ENCODE data around the gene FAM168B.

Gene FAM168B

DNA sequence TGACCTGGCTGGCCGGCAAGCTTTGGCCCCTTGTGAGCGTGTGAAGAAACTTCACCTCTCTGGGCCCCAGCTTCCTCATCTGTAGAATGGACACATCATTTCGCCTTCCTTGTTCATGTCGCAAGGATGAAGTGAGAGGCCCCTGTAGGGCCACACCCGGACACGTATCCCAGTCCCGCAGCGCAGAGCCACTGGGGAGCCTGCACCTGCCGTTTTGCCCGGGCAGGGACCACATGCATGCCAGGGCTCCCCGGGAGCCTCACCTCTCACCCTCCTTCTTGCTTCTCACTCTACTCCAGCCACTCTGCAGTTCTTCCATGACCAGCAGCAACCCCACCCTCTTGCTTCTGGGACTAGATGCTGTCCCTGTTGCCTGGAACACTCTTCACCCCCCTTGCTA lies 77.5 kb downstream of the FAM168B start:
- Mint-ChIP-seq H3K27me3 (ENCODE audit: low read depth) (peaks cover 35% of the 10 kb centered on the region), H3K27ac (no peak overlapping the region), H3K9me3 (no peaks in the 10 kb centered on the region), H3K4me1 (ENCODE audit: low read depth) (peaks cover 3% of the 10 kb centered on the region), H3K36me3 (ENCODE audit: low read depth) (no peaks in the 10 kb centered on the region), H3K4me3 (no peak overlapping the region)

DNA sequence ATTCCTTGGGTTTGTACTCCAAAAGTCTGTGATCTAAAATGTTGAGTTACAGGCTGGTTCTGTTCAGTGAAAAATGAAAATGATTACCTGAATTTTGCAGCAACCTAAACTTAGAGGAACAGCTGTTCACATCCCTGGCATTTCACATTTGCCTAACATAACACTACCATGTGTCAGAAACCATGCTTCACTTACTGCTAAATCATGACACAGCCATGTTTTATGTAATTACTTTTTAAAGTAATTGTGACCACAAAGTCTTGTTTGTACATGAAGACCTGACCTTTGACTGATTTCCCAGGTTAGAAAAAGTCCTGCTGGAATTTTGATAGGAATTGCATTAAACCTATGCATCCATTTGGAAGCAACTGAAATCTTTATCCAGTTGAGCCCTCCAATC lies 79.1 kb downstream of the FAM168B start:
- H3K4me3 Mint-ChIP-seq, result no peak overlapping the region
- H3K36me3 Mint-ChIP-seq (ENCODE audit: low read depth), result no peaks in the 10 kb centered on the region
- H3K27me3 Mint-ChIP-seq (ENCODE audit: low read depth), result peaks cover 49% of the 10 kb centered on the region
- no peaks in the 10 kb centered on the region for H3K9me3 Mint-ChIP-seq
- H3K27ac Mint-ChIP-seq, result no peak overlapping the region
- H3K4me1 Mint-ChIP-seq (ENCODE audit: low read depth), result peaks cover 14% of the 10 kb centered on the region

DNA sequence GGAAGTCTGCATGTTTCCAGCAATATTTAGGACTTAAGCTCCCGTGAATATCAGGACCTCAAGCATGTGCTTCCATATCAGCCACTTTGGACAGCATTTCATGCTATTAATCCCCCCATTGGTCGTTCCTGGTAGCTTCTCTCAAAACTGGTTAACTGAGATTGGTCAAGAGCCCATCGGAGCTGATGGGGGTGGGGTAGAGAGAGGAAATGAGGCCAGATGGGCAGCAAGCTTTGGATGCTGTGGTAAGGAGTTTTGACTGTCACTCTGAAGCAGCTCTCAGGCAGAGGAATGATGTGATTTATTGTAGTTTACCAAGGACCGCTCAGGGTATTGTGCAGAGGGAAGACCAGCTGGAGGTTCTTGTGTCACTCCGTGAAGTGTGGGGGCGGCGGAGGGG lies 81.8 kb downstream of the FAM168B start:
- Mint-ChIP-seq H3K4me3 (no peak overlapping the region), H3K27me3 (ENCODE audit: low read depth) (peaks cover 41% of the 10 kb centered on the region), H3K27ac (no peak overlapping the region), H3K36me3 (ENCODE audit: low read depth) (no peaks in the 10 kb centered on the region), H3K9me3 (no peaks in the 10 kb centered on the region), H3K4me1 (ENCODE audit: low read depth) (peaks cover 14% of the 10 kb centered on the region)

DNA sequence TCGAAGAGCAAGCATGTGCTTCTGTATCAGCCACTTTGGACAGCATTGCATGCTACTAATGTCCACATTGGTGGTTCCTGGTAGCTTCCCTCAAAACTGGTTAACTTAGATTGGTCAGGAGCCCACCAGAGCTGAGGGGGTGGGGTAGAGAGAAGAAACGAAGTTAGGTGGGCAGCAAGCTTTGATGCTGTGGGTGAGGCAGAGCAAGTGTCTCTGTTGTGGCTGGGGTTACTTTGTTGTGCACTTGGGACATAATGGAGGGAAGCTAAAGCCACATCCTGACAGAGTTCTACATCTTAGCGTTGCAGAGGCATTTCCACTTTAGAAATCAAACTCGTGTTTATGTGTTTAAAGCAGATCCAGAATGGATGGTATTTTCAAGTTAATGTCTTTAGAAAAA lies 82.7 kb downstream of the FAM168B start:
- peak overlapping the region; percentile 7 for H3K27ac Mint-ChIP-seq
- peaks cover 14% of the 10 kb centered on the region for H3K4me1 Mint-ChIP-seq (ENCODE audit: low read depth)
- H3K4me3 Mint-ChIP-seq, result peak overlapping the region; percentile 8
- H3K9me3 Mint-ChIP-seq, result no peaks in the 10 kb centered on the region
- H3K36me3 Mint-ChIP-seq (ENCODE audit: low read depth), result no peaks in the 10 kb centered on the region
- H3K27me3 Mint-ChIP-seq (ENCODE audit: low read depth), result peaks cover 35% of the 10 kb centered on the region

- Mint-ChIP-seq H3K27me3 (ENCODE audit: low read depth) (peaks cover 35% of the 10 kb centered on the region), H3K36me3 (ENCODE audit: low read depth) (no peaks in the 10 kb centered on the region), H3K4me1 (ENCODE audit: low read depth) (peaks cover 14% of the 10 kb centered on the region), H3K9me3 (no peaks in the 10 kb centered on the region), H3K27ac (no peak overlapping the region), H3K4me3 (no peak overlapping the region)
These were observed 83.4 kb downstream of the FAM168B start for GRCh38 chr2:131009713-131010475.

GRCh38 chr2:131008967-131009366 lies 84.3 kb downstream of the FAM168B start:
- no peaks in the 10 kb centered on the region for H3K36me3 Mint-ChIP-seq (ENCODE audit: low read depth)
- peaks cover 14% of the 10 kb centered on the region for H3K4me1 Mint-ChIP-seq (ENCODE audit: low read depth)
- H3K27ac Mint-ChIP-seq, result no peak overlapping the region
- H3K27me3 Mint-ChIP-seq (ENCODE audit: low read depth), result peaks cover 35% of the 10 kb centered on the region
- H3K4me3 Mint-ChIP-seq, result no peak overlapping the region
- no peaks in the 10 kb centered on the region for H3K9me3 Mint-ChIP-seq

DNA sequence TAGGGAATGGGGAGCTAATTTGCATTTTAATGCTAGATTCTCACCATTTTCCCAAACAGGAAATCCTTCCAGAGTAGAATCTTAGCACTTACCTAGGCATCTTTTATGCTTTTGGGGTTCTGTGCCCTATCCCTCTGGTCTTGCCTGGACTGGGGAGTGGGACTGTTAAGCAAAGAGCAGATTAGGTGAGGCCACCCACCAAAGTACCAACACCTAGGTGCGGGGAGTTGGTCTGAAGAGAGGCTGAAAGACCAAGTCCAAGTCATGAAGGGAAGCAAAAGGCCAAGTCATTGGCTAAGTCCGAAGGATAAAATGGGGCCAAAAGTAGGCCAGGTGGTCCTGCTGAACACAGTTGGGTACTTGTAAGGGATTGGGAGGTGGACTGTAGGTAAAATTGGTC lies 86.7 kb downstream of the FAM168B start:
- Mint-ChIP-seq H3K4me3 (no peak overlapping the region), H3K27ac (no peak overlapping the region), H3K27me3 (ENCODE audit: low read depth) (peaks cover 31% of the 10 kb centered on the region), H3K9me3 (no peaks in the 10 kb centered on the region), H3K4me1 (ENCODE audit: low read depth) (peaks cover 14% of the 10 kb centered on the region), H3K36me3 (ENCODE audit: low read depth) (no peaks in the 10 kb centered on the region)

DNA sequence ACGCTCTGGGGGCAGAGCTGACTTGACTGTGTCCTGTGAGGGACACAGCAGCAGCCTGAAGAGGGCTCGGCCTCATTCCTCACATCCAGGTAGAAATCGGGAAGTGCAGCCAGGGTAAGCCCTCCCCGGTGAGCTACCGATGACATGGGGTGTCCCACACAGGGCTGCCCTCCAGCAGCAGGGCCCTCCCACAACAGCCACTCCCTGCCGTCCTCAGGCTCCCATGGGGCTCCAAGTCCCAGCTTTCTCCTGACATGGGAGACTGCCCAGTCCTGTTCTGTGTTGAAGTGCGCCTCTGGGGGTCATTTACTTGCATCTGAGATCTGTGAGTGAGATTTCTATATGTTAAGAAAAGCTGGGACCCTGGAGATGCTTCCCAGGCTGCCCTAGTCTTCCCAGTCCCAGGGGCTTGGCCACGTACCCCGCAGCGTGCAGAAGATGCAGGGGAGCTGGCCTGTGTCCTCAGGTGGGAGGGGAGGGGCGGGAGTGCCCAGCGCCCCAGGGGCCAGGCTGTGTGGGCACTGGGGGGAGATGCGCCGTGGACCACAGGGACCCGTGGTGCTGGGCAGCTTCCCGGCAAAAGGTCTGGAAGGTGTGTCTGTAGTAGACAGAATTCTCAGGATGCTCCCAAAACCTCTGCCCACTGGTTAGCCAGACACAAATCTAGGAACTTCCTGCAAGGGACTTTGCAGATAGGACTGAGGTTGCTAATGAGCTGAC lies 87.9 kb downstream of the FAM168B start:
- Mint-ChIP-seq H3K36me3 (ENCODE audit: low read depth) (no peaks in the 10 kb centered on the region), H3K27me3 (ENCODE audit: low read depth) (peaks cover 19% of the 10 kb centered on the region), H3K27ac (no peak overlapping the region), H3K4me1 (ENCODE audit: low read depth) (peaks cover 7% of the 10 kb centered on the region), H3K9me3 (no peaks in the 10 kb centered on the region), H3K4me3 (no peak overlapping the region)

DNA sequence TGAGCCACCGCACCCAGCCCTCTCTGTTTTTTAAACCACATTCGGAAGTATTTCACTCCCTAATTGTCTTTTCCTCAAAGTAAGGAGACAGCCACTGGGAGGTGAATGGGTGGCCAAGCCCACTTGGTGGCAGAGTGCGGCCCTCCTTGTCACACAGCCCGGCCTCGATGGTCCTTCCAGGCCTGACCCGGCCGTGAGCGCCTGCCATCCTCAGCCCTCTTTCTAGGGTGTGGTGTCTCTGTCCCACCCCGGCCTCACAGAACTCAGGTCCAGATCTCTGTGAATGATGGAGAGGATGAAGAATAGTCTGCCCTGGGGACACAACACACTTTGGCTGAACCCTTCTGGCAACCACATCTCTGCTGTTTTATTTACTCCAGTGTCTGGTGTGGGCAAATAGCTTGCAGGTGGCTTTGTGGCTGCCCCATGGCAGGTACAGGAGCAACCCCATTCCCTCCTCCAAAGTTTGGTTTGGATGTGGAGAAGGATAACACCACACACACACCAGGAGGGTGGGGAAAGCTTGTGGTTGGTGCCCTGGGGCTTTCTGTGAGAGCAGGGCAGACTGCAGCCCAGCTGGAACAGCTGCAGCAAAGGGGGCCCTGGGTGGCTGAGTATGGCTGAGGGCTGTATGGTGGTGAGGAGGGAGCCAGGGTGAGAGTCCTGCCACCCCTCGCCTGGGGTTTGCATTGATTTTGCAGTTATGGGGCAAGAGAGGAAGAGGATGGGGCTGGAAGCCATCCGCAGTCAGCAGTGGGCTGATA lies 88.6 kb downstream of the FAM168B start:
- H3K9me3 Mint-ChIP-seq, result no peaks in the 10 kb centered on the region
- no peak overlapping the region for H3K4me3 Mint-ChIP-seq
- peaks cover 13% of the 10 kb centered on the region for H3K27me3 Mint-ChIP-seq (ENCODE audit: low read depth)
- no peaks in the 10 kb centered on the region for H3K4me1 Mint-ChIP-seq (ENCODE audit: low read depth)
- no peak overlapping the region for H3K27ac Mint-ChIP-seq
- H3K36me3 Mint-ChIP-seq (ENCODE audit: low read depth), result no peaks in the 10 kb centered on the region

GRCh38 chr2:130998561-130998960 lies 94.7 kb downstream of the FAM168B start:
- Mint-ChIP-seq H3K4me1 (ENCODE audit: low read depth) (no peaks in the 10 kb centered on the region), H3K27me3 (ENCODE audit: low read depth) (peaks cover 25% of the 10 kb centered on the region), H3K27ac (no peak overlapping the region), H3K36me3 (ENCODE audit: low read depth) (no peaks in the 10 kb centered on the region), H3K9me3 (no peaks in the 10 kb centered on the region), H3K4me3 (no peak overlapping the region)
